Nephron progenitor cell (in vitro differentiated cells): ENCODE results near the gene NALCN.

ENCODE experiments used
- DNase-seq: peaks from one replicate; pipeline ENCODE4 v3.0.0; 2021
- H3K27ac Mint-ChIP-seq: 2 replicates; pipeline ENCODE4 v1.8.0; 2021; ENCODE audit warnings: mild to moderate bottlenecking, moderate library complexity, mixed read lengths
- H3K27me3 Mint-ChIP-seq: 2 replicates; pipeline ENCODE4 v1.8.0; 2021; ENCODE audit warnings: mild to moderate bottlenecking, low read depth, mixed read lengths; ENCODE audit not compliant: poor library complexity
- H3K36me3 Mint-ChIP-seq: 2 replicates; pipeline ENCODE4 v1.8.0; 2021; ENCODE audit warnings: low read depth, mixed read lengths
- H3K4me1 Mint-ChIP-seq: 2 replicates; pipeline ENCODE4 v1.8.0; 2021; ENCODE audit warnings: mixed read lengths
- H3K4me3 Mint-ChIP-seq: 2 replicates; pipeline ENCODE4 v1.8.0; 2021; ENCODE audit warnings: mild to moderate bottlenecking, moderate library complexity, mixed read lengths
- H3K9me3 Mint-ChIP-seq: 2 replicates; pipeline ENCODE4 v1.8.0; 2021; ENCODE audit warnings: mild to moderate bottlenecking, moderate library complexity, mixed read lengths
- CTCF ChIP-seq: fragments of 200-600 bp; sonication (generic); IDR thresholded peaks from 2 replicates; pipeline ENCODE4 v1.5.0; 2021; ENCODE audit warnings: antibody characterized with exemption

NALCN gene

GRCh38 chr13:101434486-101434885, 18.2 kb upstream of the NALCN start:
- Mint-ChIP-seq H3K27ac (no peak overlapping the region), H3K4me1 (peaks cover 13% of the 10 kb centered on the region), H3K36me3 (no peaks in the 10 kb centered on the region), H3K9me3 (no peaks in the 10 kb centered on the region), H3K4me3 (no peak overlapping the region), H3K27me3 (peaks cover 4% of the 10 kb centered on the region)
- TF ChIP-seq CTCF, result no peak
- no peak for DNase-seq

- Mint-ChIP-seq H3K4me3 (no peak overlapping the region), H3K27me3 (peaks cover 3% of the 10 kb centered on the region), H3K36me3 (no peaks in the 10 kb centered on the region), H3K27ac (no peak overlapping the region), H3K9me3 (no peaks in the 10 kb centered on the region), H3K4me1 (peaks cover 11% of the 10 kb centered on the region)
- no peak for TF ChIP-seq CTCF
- DNase-seq, result no peak
Observed at GRCh38 chr13:101433895-101434294, 17.6 kb upstream of the NALCN start.

GRCh38 chr13:101429733-101430132, 13.4 kb upstream of the NALCN start:
- no peak for DNase-seq
- no peaks in the 10 kb centered on the region for H3K36me3 Mint-ChIP-seq
- H3K4me1 Mint-ChIP-seq, result no peaks in the 10 kb centered on the region
- H3K4me3 Mint-ChIP-seq, result no peak overlapping the region
- no peak for TF ChIP-seq CTCF
- H3K27me3 Mint-ChIP-seq, result peaks cover 9% of the 10 kb centered on the region
- no peak overlapping the region for H3K27ac Mint-ChIP-seq
- H3K9me3 Mint-ChIP-seq, result no peaks in the 10 kb centered on the region

GRCh38 chr13:101425623-101426022, 9.3 kb upstream of the NALCN start:
- DNase-seq, result no peak
- H3K4me3 Mint-ChIP-seq, result no peak overlapping the region
- H3K9me3 Mint-ChIP-seq, result peaks cover 8% of the 10 kb centered on the region
- H3K4me1 Mint-ChIP-seq, result no peaks in the 10 kb centered on the region
- H3K27ac Mint-ChIP-seq, result no peak overlapping the region
- no peaks in the 10 kb centered on the region for H3K36me3 Mint-ChIP-seq
- TF ChIP-seq CTCF, result no peak
- peaks cover 9% of the 10 kb centered on the region for H3K27me3 Mint-ChIP-seq

- H3K9me3 Mint-ChIP-seq, result peaks cover 10% of the 10 kb centered on the region
- no peaks in the 10 kb centered on the region for H3K4me1 Mint-ChIP-seq
- H3K27me3 Mint-ChIP-seq, result peaks cover 9% of the 10 kb centered on the region
- no peak overlapping the region for H3K27ac Mint-ChIP-seq
- TF ChIP-seq CTCF, result no peak
- no peaks in the 10 kb centered on the region for H3K36me3 Mint-ChIP-seq
- no peak for DNase-seq
- H3K4me3 Mint-ChIP-seq, result no peak overlapping the region
Observed at GRCh38 chr13:101425156-101425471, 8.8 kb upstream of the NALCN start.

- H3K27ac Mint-ChIP-seq, result no peak overlapping the region
- peaks cover 11% of the 10 kb centered on the region for H3K9me3 Mint-ChIP-seq
- TF ChIP-seq CTCF, result no peak
- no peaks in the 10 kb centered on the region for H3K4me1 Mint-ChIP-seq
- no peaks in the 10 kb centered on the region for H3K36me3 Mint-ChIP-seq
- no peak for DNase-seq
- H3K4me3 Mint-ChIP-seq, result no peak overlapping the region
- H3K27me3 Mint-ChIP-seq, result peaks cover 9% of the 10 kb centered on the region
Observed at GRCh38 chr13:101424381-101425155, 8.3 kb upstream of the NALCN start.
